Smooth muscle cell (in vitro differentiated cells): ENCODE results near the gene TRMT2A. TPM values are rescaled to one million over a fixed set of nuclear protein-coding genes. Genes with fewer than 3 reads are reported as not detected.

Source experiments
- DNase-seq: peaks from one replicate; lab custom pipeline; 2025; ENCODE audit not compliant: unreplicated experiment; lab: John Stamatoyannopoulos, UW
- H2AFZ ChIP-seq: fragments of 200-600 bp; sonication (generic); 2 replicates; pipeline ENCODE4 v1.6.0; 2016; ENCODE audit warnings: antibody characterized with exemption, low read depth, mild to moderate bottlenecking
- H3F3A ChIP-seq: fragments of 200-600 bp; sonication (generic); 2 replicates; pipeline ENCODE4 v1.6.0; 2017; ENCODE audit warnings: antibody characterized with exemption, low read depth
- H3K27ac ChIP-seq: fragments of 200-600 bp; sonication (generic); 2 replicates; pipeline ENCODE4 v1.5.1; 2016; ENCODE audit warnings: low read depth, mild to moderate bottlenecking
- H3K27me3 ChIP-seq: fragments of 200-600 bp; sonication (generic); 2 replicates; pipeline ENCODE4 v1.6.1; 2016; ENCODE audit warnings: low read depth, mild to moderate bottlenecking
- H3K36me3 ChIP-seq: fragments of 200-600 bp; sonication (generic); 2 replicates; pipeline ENCODE4 v1.5.1; 2016; ENCODE audit warnings: low read depth
- H3K4me1 ChIP-seq: fragments of 200-600 bp; sonication (generic); 2 replicates; pipeline ENCODE4 v1.5.1; 2016; ENCODE audit warnings: low read depth
- H3K4me2 ChIP-seq: fragments of 200-600 bp; sonication (generic); 2 replicates; pipeline ENCODE4 v1.6.0; 2016; ENCODE audit warnings: mild to moderate bottlenecking
- H3K4me3 ChIP-seq: fragments of 200-600 bp; sonication (generic); 2 replicates; pipeline ENCODE4 v1.5.1; 2016; ENCODE audit warnings: mild to moderate bottlenecking
- H3K79me2 ChIP-seq: fragments of 200-600 bp; sonication (generic); 2 replicates; pipeline ENCODE4 v1.6.0; 2016; ENCODE audit warnings: low read depth, mild to moderate bottlenecking
- H3K9ac ChIP-seq: fragments of 200-600 bp; sonication (generic); 2 replicates; pipeline ENCODE4 v1.6.0; 2016; ENCODE audit warnings: low read depth
- H3K9me3 ChIP-seq: fragments of 200-600 bp; sonication (generic); replicated peaks from 2 replicates; pipeline ENCODE4 v1.5.1; 2016; ENCODE audit warnings: low read depth
- H4K20me1 ChIP-seq: fragments of 200-600 bp; sonication (generic); 2 replicates; pipeline ENCODE4 v1.6.0; 2016; ENCODE audit warnings: low read depth
- WGBS: methylation state at CpG from one replicate; pipeline ENCODE4 v1.1.7; 2016; ENCODE audit warnings: low lambda C conversion rate; 5-methylcytosine and 5-hydroxymethylcytosine counted together
- polyA plus RNA-seq: library from polyadenylated mRNA; unstranded; fragments of >200 nt; fragmentation: Nextera tagmentation; extraction: Ambion mirVana; gene quantifications from 2 replicates; pipeline ENCODE4 v1.2.1, GENCODE V29; 2016
- total RNA-seq: library from RNA; depleted of rRNA; stranded (reverse); fragments of >200 nt; gene quantifications from 2 replicates; pipeline ENCODE4 v1.2.3, GENCODE V29; 2014
- TF ChIP-seq, protein P1 (sequence below): fragments of 200-600 bp; sonication (generic); IDR thresholded peaks from 2 replicates; pipeline ENCODE4 v1.5.1; 2017; ENCODE audit warnings: borderline replicate concordance, mild to moderate bottlenecking, antibody characterized with exemption; ENCODE audit not compliant: insufficient read depth, poor library complexity, severe bottlenecking

The TRMT2A gene
- total and polyA plus RNA-seq, 2 experiments from 2014 or later = 21.1 to 32.1 TPM

DNA sequence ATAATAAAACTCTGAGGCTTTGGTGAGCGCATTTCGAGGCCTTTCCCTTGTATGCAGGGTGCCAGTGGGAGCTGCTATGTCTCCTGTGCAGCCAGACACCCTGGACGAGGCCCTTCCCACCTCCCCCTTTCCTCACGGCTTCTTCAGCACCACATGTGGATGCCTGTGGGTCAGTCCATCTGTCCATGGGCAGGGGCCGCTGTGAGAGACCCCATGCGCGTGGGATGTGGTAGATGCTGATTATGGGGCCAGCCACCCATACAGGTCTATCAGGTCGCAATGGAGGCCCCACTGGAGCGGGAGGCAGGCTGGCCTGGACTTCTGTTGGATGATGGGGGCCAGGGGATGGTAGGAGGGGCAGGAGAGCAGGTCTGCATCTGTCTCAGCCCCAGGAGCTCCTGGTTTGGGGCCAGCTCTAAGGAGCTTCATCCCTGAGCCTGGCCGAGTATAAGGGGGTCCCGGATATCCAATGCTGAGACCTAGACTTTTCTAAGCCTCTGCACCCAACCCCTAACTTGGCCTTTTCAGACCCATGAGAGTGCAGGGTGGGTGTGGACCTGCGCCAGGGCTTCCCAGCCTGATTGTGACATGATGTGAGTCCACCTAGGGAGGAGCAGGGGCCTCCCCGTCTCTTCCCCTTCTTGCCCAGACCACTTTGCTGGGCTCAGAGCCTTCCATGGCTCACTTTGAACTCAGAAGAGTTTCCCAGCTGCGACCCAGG is 51.0 kb downstream of the TRMT2A start:
- DNase-seq = no peak
- Histone ChIP-seq H3K9me3 (no peaks in the 10 kb centered on the region), H3K9ac (no peak overlapping the region), H3K27me3 (no peaks in the 10 kb centered on the region), H3K4me1 (no peaks in the 10 kb centered on the region), H2AFZ (no peak overlapping the region), H4K20me1 (no peaks in the 10 kb centered on the region), H3K4me3 (no peak overlapping the region), H3K36me3 (no peaks in the 10 kb centered on the region), H3K4me2 (no peak overlapping the region), H3K27ac (no peak overlapping the region), H3F3A (no peaks in the 10 kb centered on the region), H3K79me2 (no peaks in the 10 kb centered on the region)
- TF ChIP-seq, protein P1, sequence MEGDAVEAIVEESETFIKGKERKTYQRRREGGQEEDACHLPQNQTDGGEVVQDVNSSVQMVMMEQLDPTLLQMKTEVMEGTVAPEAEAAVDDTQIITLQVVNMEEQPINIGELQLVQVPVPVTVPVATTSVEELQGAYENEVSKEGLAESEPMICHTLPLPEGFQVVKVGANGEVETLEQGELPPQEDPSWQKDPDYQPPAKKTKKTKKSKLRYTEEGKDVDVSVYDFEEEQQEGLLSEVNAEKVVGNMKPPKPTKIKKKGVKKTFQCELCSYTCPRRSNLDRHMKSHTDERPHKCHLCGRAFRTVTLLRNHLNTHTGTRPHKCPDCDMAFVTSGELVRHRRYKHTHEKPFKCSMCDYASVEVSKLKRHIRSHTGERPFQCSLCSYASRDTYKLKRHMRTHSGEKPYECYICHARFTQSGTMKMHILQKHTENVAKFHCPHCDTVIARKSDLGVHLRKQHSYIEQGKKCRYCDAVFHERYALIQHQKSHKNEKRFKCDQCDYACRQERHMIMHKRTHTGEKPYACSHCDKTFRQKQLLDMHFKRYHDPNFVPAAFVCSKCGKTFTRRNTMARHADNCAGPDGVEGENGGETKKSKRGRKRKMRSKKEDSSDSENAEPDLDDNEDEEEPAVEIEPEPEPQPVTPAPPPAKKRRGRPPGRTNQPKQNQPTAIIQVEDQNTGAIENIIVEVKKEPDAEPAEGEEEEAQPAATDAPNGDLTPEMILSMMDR = no peak
- WGBS = 94% methylated on average over 14 of the region's 14 CpGs

DNA sequence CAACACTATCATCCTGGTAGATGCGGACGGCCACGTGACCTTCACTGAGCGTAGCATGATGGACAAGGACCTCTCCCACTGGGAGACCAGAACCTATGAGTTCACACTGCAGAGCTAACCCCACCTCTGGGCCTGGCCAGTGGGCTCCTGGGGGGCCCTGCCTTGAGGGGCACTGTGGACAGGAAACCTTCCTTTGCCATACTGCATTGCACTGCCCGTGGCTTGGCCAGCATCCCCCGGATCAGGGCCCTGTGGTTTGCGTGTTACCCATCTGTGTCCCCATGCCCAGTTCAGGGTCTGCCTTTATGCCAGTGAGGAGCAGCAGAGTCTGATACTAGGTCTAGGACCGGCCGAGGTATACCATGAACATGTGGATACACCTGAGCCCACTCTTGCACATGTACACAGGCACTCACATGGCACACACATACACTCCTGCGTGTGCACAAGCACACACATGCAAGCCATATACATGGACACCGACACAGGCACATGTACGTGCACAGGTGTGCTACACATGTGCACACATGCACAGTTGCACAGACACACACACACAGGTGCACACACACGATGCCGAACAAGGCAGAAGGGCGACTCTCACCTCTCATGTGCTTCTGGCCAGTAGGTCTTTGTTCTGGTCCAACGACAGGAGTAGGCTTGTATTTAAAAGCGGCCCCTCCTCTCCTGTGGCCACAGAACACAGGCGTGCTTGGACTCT is 52.3 kb downstream of the TRMT2A start:
- Histone ChIP-seq H3F3A (no peaks in the 10 kb centered on the region), H3K79me2 (no peaks in the 10 kb centered on the region), H4K20me1 (no peaks in the 10 kb centered on the region), H2AFZ (no peak overlapping the region), H3K4me2 (no peak overlapping the region), H3K9ac (no peak overlapping the region), H3K36me3 (no peaks in the 10 kb centered on the region), H3K27ac (no peak overlapping the region), H3K4me3 (no peak overlapping the region), H3K9me3 (no peaks in the 10 kb centered on the region), H3K27me3 (no peaks in the 10 kb centered on the region), H3K4me1 (no peaks in the 10 kb centered on the region)
- DNase-seq = no peak
- WGBS = 92% methylated on average over 18 of the region's 18 CpGs
- TF ChIP-seq, protein P1 = no peak

DNA sequence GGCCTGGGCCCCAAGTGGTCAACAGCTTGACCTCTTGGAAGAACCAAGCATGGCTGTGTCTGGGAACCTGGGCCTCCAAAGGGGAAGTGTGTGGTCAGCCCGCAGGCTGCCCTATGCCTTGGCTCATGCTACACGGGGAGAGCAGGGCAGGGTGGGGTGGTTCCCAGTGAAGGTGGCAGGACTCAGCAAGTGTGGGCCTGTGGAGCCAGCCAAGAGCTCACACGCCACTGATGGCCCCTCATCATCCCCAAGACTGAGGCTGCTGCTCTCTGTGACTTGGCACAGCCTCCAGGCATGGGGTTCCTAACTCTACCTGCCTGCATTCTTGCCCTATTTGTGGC is 52.9 kb downstream of the TRMT2A start:
- no peak for DNase-seq
- 93% methylated on average over 3 of the region's 3 CpGs for WGBS
- TF ChIP-seq, protein P1 = no peak
- Histone ChIP-seq H3K36me3 (no peaks in the 10 kb centered on the region), H3K4me3 (no peak overlapping the region), H2AFZ (no peak overlapping the region), H3K79me2 (no peaks in the 10 kb centered on the region), H3K4me1 (no peaks in the 10 kb centered on the region), H3K27ac (no peak overlapping the region), H3K27me3 (no peaks in the 10 kb centered on the region), H4K20me1 (peaks cover 6% of the 10 kb centered on the region), H3F3A (no peaks in the 10 kb centered on the region), H3K4me2 (no peak overlapping the region), H3K9me3 (no peaks in the 10 kb centered on the region), H3K9ac (no peak overlapping the region)
